ENCODE measurements around the gene CERS4.

Gene CERS4

GRCh38 chr19:8251025-8251472 is 41.9 kb downstream of the CERS4 start:
- CTCF ChIA-PET = interaction anchor here (1.0 to 11.2 kb wide), 7 partner anchors 8 to 307 kb away, joined by 3 to 160 read pairs (median 5); partner anchors contain the start of gene TIMM44
- POLR2A ChIA-PET = no interaction called here
- H3K4me3 ChIP-seq (ENCODE audit: low read depth, low read length) = no peak overlapping the region
- no peak for TF ChIP-seq CTCF (IDR thresholded peaks at IDR 0.05; ENCODE audit: insufficient read depth, low read length, missing control alignments)
- DNase-seq (ENCODE audit: low read depth, low spot score) = no peak

- CTCF ChIA-PET = interaction anchor here (0.7 to 11.2 kb wide), 17 partner anchors 10 to 453 kb away, joined by 3 to 160 read pairs (median 3); partner anchors contain the start of gene TIMM44
- DNase-seq (ENCODE audit: low read depth, low spot score) = no peak
- POLR2A ChIA-PET = interaction anchor here (0.7 kb wide), 1 partner anchor 316 kb away, joined by 3 read pairs; no protein-coding TSS in a partner anchor
- no peak overlapping the region for H3K4me3 ChIP-seq (ENCODE audit: low read depth, low read length)
- TF ChIP-seq CTCF (IDR thresholded peaks at IDR 0.05; ENCODE audit: insufficient read depth, low read length, missing control alignments) = peak; percentile 92
Observed at GRCh38 chr19:8252922-8253589, 43.9 kb downstream of the CERS4 start.

GRCh38 chr19:8253678-8254077 is 44.5 kb downstream of the CERS4 start:
- DNase-seq (ENCODE audit: low read depth, low spot score) = no peak
- TF ChIP-seq CTCF (IDR thresholded peaks at IDR 0.05; ENCODE audit: insufficient read depth, low read length, missing control alignments) = no peak
- ChIA-PET CTCF (interaction anchor here (0.7 to 11.2 kb wide), 15 partner anchors 10 to 453 kb away, joined by 3 to 160 read pairs (median 4); partner anchors contain the start of gene TIMM44), POLR2A (no interaction called here)
- H3K4me3 ChIP-seq (ENCODE audit: low read depth, low read length) = no peak overlapping the region

- POLR2A ChIA-PET = no interaction called here
- TF ChIP-seq CTCF (IDR thresholded peaks at IDR 0.05; ENCODE audit: insufficient read depth, low read length, missing control alignments) = no peak
- DNase-seq (ENCODE audit: low read depth, low spot score) = no peak
- no peak overlapping the region for H3K4me3 ChIP-seq (ENCODE audit: low read depth, low read length)
- CTCF ChIA-PET = interaction anchor here (1.0 to 11.2 kb wide), 7 partner anchors 14 to 336 kb away, joined by 3 to 160 read pairs (median 6); partner anchors contain the start of gene TIMM44
Observed at GRCh38 chr19:8254286-8255001, 45.3 kb downstream of the CERS4 start.

- POLR2A ChIA-PET = no interaction called here
- TF ChIP-seq CTCF (IDR thresholded peaks at IDR 0.05; ENCODE audit: insufficient read depth, low read length, missing control alignments) = no peak
Observed at GRCh38 chr19:8255426-8256125, 46.4 kb downstream of the CERS4 start.

More at GRCh38 chr19:8255426-8256125, 46.4 kb downstream of the CERS4 start:
- CTCF ChIA-PET = interaction anchor here (2.1 to 11.2 kb wide), 2 partner anchors 285 to 312 kb away, joined by 6 to 160 read pairs; partner anchors contain the start of gene TIMM44
- DNase-seq (ENCODE audit: low read depth, low spot score) = no peak
- no peak overlapping the region for H3K4me3 ChIP-seq (ENCODE audit: low read depth, low read length)

Measured in AG04449 (cell line).